Natural killer cell (primary cell): Measurements from ENCODE around the gene ADGRE1. TPM values are rescaled to one million over a fixed set of nuclear protein-coding genes. Genes with fewer than 3 reads are reported as not detected.

Source experiments
- ATAC-seq, 3 donors: fragments of 150-1000 bp in 2 of 3; fragments of 200-7000 bp in 1 of 3; cut with Tn5 transposase; 1 replicate in 1 of 3; 2 replicates in 2 of 3; pipeline ENCODE4 v1.10.0; 2021; ENCODE audit warnings: mild to moderate bottlenecking in 2 of 3, moderate library complexity in 2 of 3
- DNase-seq, 2 donors: peaks; one replicate each; pipeline versions ENCODE4 v3.0.0 to v3.0.0-alpha.2; 2013 to 2021; ENCODE audit warnings: mixed read lengths in 1 of 2
- H3K27ac ChIP-seq: one replicate; pipeline ENCODE4 v1.5.1; 2013; ENCODE audit warnings: mild to moderate bottlenecking, low read length
- H3K27me3 ChIP-seq: one replicate; pipeline ENCODE4 v1.6.1; 2013; ENCODE audit warnings: low read length; ENCODE audit not compliant: control insufficient read depth, insufficient read depth
- H3K36me3 ChIP-seq: one replicate; pipeline ENCODE4 v1.6.1; 2013; ENCODE audit warnings: low read length; ENCODE audit not compliant: control insufficient read depth, insufficient read depth
- H3K4me1 ChIP-seq: one replicate; pipeline ENCODE4 v1.6.1; 2013; ENCODE audit warnings: low read length; ENCODE audit not compliant: control insufficient read depth, insufficient read depth
- H3K4me3 ChIP-seq: one replicate; pipeline ENCODE4 v1.5.1; 2013; ENCODE audit warnings: low read length
- H3K9me3 ChIP-seq: one replicate; pipeline ENCODE4 v1.6.1; 2013; ENCODE audit warnings: low read length; ENCODE audit not compliant: control insufficient read depth, insufficient read depth
- H3K27ac Mint-ChIP-seq, 2 donors: one replicate each; pipeline ENCODE4 v1.8.0; 2022; ENCODE audit warnings: mild to moderate bottlenecking in 2 of 2, mixed read lengths in 2 of 2, moderate library complexity in 1 of 2
- H3K27me3 Mint-ChIP-seq, 2 donors: one replicate each; pipeline ENCODE4 v1.8.0; 2022; ENCODE audit warnings: low read depth in 2 of 2, mixed read lengths in 2 of 2
- H3K36me3 Mint-ChIP-seq: one replicate; pipeline ENCODE4 v1.8.0; 2022; ENCODE audit warnings: mixed read lengths
- H3K4me1 Mint-ChIP-seq, 2 donors: one replicate each; pipeline ENCODE4 v1.8.0; 2022; ENCODE audit warnings: mixed read lengths in 2 of 2
- H3K4me3 Mint-ChIP-seq: one replicate; pipeline ENCODE4 v1.8.0; 2022; ENCODE audit warnings: mild to moderate bottlenecking, moderate library complexity, mixed read lengths
- H3K9me3 Mint-ChIP-seq, 2 donors: one replicate each; pipeline ENCODE4 v1.8.0; 2022; ENCODE audit warnings: mixed read lengths in 2 of 2
- CTCF ChIP-seq: fragments of 200-600 bp; IDR thresholded peaks from one replicate; pipeline ENCODE4 v1.8.0; 2022; ENCODE audit warnings: antibody characterized with exemption
- WGBS: methylation state at CpG from one replicate; pipeline ENCODE4 v1.1.7; 2013; ENCODE audit warnings: missing lambda C conversion rate; ENCODE audit not compliant: insufficient coverage; 5-methylcytosine and 5-hydroxymethylcytosine counted together
- intact Hi-C: fragments of 100-400 bp; cut with micrococcal nuclease; formaldehyde crosslinking; loops from one replicate; pipeline ENCODE4 v1.14.2; 2022
- total RNA-seq, 4 donors: library from RNA; stranded (reverse); fragments of 120-200 nt in 1 of 4; gene quantifications; one replicate each; pipeline versions ENCODE4 v1.2.3 to v1.2.4, GENCODE V29; 2013 to 2022

Gene ADGRE1
- total RNA-seq, 3 donors from 2014 or later (not counting 1 experiment from before 2014, with no cell fraction given): 2.6 to 13.7 (median 13.0) TPM

- intact Hi-C loops: no loop called here
- Mint-ChIP-seq H3K4me3 (no peak overlapping the region), H3K4me1 (peaks cover 3 to 4% of the 10 kb centered on the region in 2 donors), H3K36me3 (no peaks in the 10 kb centered on the region), H3K27me3 (peaks cover 0 to 6% of the 10 kb centered on the region in 2 donors), H3K27ac (no peak overlapping the region), H3K9me3 (no peaks in the 10 kb centered on the region)
- Histone ChIP-seq H3K9me3 (no peaks in the 10 kb centered on the region), H3K27me3 (no peaks in the 10 kb centered on the region), H3K36me3 (no peaks in the 10 kb centered on the region), H3K4me3 (no peak overlapping the region), H3K27ac (no peak overlapping the region), H3K4me1 (peaks cover 3% of the 10 kb centered on the region)
- no peak for TF ChIP-seq CTCF
- ATAC-seq: no peak
- no peak for DNase-seq
- 65% methylated on average over 4 of the region's 4 CpGs for whole genome bisulfite sequencing
These were observed 80.6 kb downstream of the ADGRE1 start for GRCh38 chr19:6967967-6968366.

- Histone ChIP-seq H3K27me3 (no peaks in the 10 kb centered on the region), H3K9me3 (no peaks in the 10 kb centered on the region), H3K4me1 (peaks cover 3% of the 10 kb centered on the region), H3K36me3 (no peaks in the 10 kb centered on the region), H3K27ac (no peak overlapping the region), H3K4me3 (no peak overlapping the region)
- Mint-ChIP-seq H3K27ac (no peak overlapping the region), H3K27me3 (peaks cover 6% of the 10 kb centered on the region in 2 donors), H3K4me3 (no peak overlapping the region), H3K9me3 (no peaks in the 10 kb centered on the region), H3K4me1 (no peaks in the 10 kb centered on the region), H3K36me3 (no peaks in the 10 kb centered on the region)
- 100% methylated on average over 1 of the region's 2 CpGs for WGBS
- no peak for TF ChIP-seq CTCF
- intact Hi-C loops: no loop called here
- DNase-seq (no peak), ATAC-seq (no peak)
These were observed 82.1 kb downstream of the ADGRE1 start for GRCh38 chr19:6969490-6969889.

- no peaks in the 10 kb centered on the region for H3K4me1 Mint-ChIP-seq
- no peaks in the 10 kb centered on the region for H3K36me3 Mint-ChIP-seq
- no peaks in the 10 kb centered on the region for H3K9me3 Mint-ChIP-seq
- Histone ChIP-seq H3K27ac (no peak overlapping the region), H3K27me3 (no peaks in the 10 kb centered on the region), H3K4me3 (no peak overlapping the region), H3K4me1 (peaks cover 3% of the 10 kb centered on the region), H3K9me3 (no peaks in the 10 kb centered on the region), H3K36me3 (no peaks in the 10 kb centered on the region)
- DNase-seq: no peak
- H3K4me3 Mint-ChIP-seq: no peak overlapping the region
- H3K27me3 Mint-ChIP-seq: peaks cover 6 to 12% of the 10 kb centered on the region in 2 donors
- no peak for TF ChIP-seq CTCF
- intact Hi-C loops: no loop called here
- ATAC-seq: no peak
- H3K27ac Mint-ChIP-seq: no peak overlapping the region
- no CpG with 5 or more reads among the region's 2 CpGs for WGBS
These were observed 82.6 kb downstream of the ADGRE1 start for GRCh38 chr19:6970021-6970420.

GRCh38 chr19:6970443-6970842 lies 83.1 kb downstream of the ADGRE1 start:
- Mint-ChIP-seq H3K9me3 (no peaks in the 10 kb centered on the region), H3K36me3 (no peaks in the 10 kb centered on the region), H3K4me3 (no peak overlapping the region), H3K4me1 (no peaks in the 10 kb centered on the region), H3K27ac (no peak overlapping the region), H3K27me3 (peaks cover 6 to 13% of the 10 kb centered on the region in 2 donors)
- peaks cover 3% of the 10 kb centered on the region for H3K4me1 ChIP-seq
- intact Hi-C loops: no loop called here
- DNase-seq (no peak), ATAC-seq (no peak)
- H3K27me3 ChIP-seq: no peaks in the 10 kb centered on the region
- no peaks in the 10 kb centered on the region for H3K9me3 ChIP-seq
- no peak overlapping the region for H3K4me3 ChIP-seq
- WGBS: 96% methylated on average over 4 of the region's 5 CpGs
- no peak overlapping the region for H3K27ac ChIP-seq
- TF ChIP-seq CTCF: no peak
- H3K36me3 ChIP-seq: no peaks in the 10 kb centered on the region
